GM18873 (cell line): ENCODE results near the gene ATP5MK.
"Not testable (repeated sequence)": the region's sequence is repeated elsewhere in the genome, so short reads cannot be mapped to it uniquely, and the experiment has no call there.

Experiments used
- ATAC-seq: cut with Tn5 transposase; IDR thresholded peaks from one replicate; pipeline ENCODE4 v1.9.1; 2021; ENCODE audit warnings: mild to moderate bottlenecking, moderate library complexity, moderate number of reproducible peaks; ENCODE audit not compliant: unreplicated experiment, low FRiP score

Gene ATP5MK

DNA sequence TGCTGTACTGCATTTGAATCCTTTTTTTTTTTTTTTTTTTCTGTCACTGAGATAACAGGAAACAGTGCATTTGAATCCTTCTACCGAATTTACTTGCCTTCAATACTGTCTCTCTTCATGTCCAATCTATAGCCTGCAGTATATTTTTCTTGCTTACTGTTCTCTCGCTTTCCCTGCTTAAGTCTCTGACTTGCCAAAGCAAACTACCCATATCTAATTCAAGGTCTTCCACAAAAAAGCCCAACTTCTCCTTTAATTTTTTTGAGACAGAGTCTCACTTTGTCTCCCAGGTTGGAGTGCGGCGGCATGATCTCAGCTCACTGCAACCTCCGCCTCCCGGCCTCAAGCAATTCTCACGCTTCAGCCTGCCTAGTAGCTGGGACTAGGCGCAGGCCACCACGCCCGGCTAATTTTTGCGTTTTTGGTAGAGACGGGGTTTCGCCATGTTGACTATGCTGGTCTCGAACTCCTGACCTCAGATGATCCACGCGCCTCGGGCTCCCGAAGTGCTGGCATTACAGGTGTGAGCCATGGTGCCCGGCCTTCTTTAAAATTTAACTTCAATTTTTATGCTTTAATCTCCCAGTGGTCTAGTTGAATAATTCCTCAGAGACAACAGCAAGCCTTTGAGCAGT lies 1.0 kb upstream of the ATP5MK start:
- no peak for ATAC-seq

DNA sequence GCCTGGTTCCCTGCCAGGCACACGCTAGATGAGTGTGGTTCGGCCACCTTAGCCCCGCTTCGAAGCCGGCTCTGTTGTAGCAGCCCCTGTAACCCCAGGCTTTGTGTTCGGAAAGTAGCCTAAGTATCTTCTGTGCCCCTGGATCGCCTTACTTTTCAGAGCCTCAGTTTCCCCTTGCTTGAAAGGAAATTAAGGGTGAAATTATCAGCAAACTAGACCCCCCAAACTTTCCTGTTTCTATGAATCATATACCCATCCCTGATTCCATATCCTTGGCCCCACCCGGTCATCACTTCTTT lies 463 bp upstream of the ATP5MK start:
- ATAC-seq: no peak

DNA sequence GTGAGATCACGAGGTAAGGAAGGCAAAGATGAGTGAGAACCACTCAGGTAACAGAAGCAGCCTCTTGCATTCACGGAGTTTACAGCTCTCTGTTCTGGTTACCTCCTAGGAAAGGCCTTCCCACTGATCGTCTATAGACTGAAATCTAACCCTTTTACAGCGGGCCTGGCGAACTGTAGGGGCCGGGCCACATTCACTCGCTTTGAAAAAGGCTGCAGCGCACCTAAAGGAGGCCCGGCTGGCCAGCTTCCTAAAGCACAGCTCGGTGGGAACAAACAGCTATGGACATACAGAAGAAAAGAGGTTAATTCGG lies 565 bp downstream of the ATP5MK start:
- ATAC-seq: no peak

DNA sequence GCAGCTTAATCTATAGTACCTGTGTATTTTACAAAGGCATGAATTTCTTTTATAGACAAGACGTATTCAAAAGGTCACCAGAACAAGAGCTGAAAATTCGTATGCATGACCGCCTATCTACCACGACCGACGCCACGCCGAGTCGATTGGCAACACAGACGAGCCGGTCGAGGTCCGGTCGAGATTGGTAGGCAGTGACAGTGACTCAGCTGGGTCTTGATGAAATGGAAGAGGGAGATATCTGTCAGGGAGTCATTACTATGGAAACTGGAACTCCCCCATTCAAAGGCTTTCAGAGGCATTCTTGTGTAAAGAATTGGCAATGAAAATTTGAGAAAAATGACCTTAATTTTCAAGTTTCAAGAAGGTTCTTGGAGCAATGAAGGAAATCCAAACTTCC lies 2.1 kb downstream of the ATP5MK start:
- no peak for ATAC-seq

DNA sequence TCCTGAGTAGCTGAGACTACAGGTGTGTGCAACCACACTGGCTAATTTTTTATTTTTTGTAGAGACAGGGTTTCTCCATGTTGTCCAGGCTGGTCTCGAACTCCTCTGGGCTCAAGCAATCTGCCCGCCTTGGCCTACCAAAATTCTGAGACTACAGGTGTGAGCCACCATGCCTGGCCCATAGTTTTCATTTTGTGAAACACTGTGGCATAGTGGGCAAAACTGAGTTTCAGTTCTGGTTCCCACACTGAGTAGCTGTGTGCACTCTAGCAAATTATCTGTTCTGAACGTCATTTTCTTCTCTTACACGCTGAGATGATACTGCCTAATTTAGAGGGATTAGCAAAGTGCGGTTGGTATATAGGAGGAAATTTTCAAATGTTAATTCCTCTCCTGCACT lies 13.5 kb downstream of the ATP5MK start:
- no peak for ATAC-seq

DNA sequence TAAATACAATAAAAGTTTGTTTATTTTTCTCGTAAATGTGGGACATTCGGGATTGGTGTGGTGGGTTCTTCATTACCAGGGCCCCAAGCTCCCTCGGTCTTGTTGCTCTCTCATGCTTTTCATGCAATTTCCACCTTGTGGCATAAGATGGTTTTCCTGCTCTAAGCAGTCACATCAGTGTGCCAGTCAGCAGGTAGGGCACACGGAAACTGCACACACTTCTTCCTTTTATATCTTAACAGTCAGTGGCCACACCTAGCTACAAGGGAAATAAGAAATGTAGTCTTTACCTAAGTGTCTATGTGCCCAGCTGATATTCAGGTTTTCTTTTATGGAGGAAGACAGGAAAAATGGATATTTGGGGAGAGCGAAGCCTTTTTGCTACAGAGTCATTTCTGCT lies 22.0 kb downstream of the ATP5MK start:
- no peak for ATAC-seq

DNA sequence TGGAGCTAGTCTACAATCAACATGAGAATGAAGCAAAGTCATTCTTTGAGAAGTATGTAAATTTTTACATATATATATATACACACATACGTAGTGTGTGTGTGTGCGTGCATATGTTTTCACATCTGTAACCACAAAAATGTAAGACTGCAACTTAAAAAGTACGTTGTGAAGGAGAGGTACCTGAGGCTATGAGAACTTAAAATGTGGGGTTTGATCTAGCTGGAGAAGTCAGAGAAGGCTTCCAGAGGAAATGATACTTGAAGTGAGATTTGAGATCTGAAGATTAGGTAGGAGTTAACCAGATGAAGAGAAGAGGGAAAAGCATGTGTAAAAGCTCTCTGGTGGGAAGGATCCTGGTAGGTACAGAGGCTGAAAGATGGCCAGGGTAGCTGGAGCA lies 22.7 kb downstream of the ATP5MK start:
- no peak for ATAC-seq

DNA sequence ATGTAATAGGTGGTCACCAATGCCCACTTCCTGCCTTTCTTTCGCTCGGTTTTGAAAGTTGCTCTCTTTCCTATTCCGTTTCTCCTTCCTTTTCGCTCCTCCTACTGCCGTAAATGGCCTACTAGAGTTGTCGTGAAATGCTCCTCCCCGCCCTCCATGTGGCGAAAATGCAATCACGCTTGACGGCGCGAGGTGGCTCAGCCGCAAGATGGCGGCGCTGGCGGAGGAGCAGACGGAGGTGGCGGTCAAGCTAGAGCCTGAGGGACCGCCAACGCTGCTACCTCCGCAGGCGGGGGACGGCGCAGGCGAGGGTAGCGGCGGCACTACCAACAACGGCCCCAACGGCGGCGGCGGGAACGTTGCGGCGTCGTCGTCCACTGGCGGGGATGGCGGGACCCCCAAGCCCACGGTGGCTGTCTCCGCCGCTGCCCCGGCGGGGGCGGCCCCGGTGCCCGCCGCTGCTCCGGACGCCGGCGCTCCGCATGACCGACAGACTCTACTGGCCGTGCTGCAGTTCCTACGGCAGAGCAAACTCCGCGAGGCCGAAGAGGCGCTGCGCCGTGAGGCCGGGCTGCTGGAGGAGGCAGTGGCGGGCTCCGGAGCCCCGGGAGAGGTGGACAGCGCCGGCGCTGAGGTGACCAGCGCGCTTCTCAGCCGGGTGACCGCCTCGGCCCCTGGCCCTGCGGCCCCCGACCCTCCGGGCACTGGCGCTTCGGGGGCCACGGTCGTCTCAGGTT lies 28.3 kb downstream of the ATP5MK start, which contains the start of gene TAF5:
TSS of gene TAF5 (plus strand) at position 195 of the 737 bp plus-strand sequence. CDS start at position 209, 14 bp downstream.
- ATAC-seq: peak; percentile 48

DNA sequence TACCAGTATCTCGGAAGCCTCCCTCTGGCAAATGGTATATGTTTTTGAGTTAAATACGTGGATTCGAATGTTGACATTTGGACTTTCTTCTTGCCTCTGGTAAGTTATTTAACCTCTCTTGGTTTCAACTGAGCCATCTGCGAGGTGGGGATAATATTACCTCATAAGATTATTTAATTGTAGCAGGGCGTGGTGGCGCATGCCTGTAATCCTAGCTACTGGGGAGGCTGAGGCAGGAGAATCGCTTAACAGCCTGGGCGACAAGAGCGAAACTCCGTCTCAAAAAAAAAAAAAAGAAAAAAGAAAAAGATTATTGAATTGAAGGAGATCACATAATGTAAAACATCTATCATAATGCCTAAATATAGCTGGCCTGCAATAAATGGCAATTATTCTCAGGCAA lies 28.9 kb downstream of the ATP5MK start:
- ATAC-seq: no peak

DNA sequence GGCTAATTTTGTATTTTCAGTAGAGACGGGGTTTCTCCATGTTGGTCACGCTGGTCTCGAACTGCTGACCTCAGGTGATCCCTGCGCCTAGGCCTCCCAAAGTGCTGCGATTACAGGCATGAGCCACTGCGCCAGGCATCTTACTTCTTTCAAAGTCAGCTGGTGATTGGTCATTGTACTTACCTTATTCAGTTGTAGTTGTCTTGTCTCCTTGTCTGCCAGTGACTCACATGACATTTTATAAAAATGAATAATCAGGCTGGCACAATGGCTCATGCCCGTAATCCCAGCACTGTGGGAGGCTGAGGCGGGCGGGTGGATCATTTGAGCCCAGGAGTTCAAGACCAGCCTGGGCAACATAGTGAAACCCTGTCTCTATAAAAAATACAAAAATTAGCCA lies 35.5 kb downstream of the ATP5MK start:
- ATAC-seq: not testable (repeated sequence)

DNA sequence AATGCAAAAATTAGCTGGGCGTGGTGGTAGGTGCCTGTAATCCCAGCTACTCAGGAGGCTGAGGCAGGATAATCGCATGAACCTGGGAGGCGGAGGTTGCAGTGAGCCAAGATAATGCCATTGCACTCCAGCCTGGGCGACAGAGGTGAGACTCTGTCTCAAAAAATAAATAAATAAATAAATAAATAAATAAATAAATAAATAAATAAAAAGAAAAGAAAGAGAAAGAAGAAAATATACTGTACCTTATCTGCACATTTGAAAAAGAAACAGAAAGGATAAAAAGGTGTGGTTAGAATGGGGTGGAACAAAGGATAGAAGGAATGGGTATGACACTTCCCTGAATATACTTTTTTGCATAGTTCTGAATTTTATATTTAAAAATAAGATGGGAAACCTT lies 36.8 kb downstream of the ATP5MK start:
- ATAC-seq: not testable (repeated sequence)

DNA sequence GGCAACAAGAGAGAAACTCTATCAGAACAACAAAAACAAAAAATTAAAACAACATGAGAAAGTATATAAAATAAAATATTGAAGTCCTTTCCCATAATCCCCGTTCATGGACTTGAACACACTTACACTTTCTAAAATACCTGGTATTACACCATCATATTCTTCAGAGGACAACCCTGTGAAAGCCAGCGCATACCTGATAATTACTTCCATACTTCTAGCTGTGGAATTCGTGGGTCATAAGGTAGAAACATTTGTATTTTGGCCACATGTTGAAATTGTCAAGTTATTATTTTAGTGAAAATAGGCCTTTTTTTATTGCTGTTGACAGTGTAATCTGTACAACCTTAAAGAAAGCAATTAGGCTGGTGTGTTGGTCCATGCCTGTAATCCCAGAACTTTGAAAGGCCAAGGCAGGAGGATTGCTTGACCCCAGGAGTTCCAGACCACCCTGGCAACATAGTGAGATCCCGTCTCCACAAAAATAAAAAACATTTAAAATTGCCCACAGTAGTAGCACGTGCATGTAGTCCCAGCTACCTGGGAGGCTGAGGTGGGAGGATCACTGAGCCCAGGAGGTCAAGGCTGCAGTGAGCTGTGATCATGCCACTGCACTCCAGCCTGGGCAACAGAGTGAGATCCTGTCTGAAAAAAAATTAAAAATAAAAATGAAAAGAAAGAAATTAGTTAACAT lies 40.2 kb downstream of the ATP5MK start:
- no peak for ATAC-seq

DNA sequence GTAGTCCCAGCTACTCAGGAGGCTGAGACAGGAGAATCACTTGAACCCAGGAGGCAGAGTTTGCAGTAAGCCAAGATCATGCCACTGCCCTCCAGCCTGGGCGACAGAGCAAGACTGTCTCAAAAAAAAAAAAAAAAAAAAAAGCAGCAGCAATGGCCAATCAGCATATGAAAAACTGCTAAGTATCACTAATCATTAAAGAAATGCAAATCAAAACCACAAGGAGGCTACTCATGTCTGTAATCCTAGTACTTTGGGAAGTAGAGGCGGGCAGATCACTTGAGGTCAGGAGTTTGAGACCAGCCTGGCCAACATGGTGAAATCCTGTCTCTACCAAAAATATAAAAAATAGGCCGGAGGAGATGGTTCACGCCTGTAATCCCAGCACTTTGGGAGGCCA lies 41.7 kb downstream of the ATP5MK start:
- not testable (repeated sequence) for ATAC-seq

DNA sequence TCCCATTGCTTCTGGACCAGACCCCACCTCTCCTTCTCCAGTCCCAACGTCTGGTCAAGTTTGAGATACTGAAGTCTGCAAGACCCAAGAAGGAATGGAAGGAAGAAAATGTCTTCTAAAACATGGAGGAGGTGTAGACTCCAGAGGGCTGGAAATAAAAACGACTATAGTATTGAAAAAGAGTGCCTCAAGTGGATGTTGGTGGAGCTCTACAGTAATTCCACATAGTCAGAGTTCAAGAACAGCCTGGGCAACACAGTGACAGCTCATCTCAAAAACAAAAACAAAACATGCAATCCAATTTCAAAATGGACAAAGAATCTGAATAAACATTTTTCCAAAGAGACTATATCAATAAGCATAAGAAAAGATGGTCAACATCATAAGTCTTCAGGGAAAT lies 43.0 kb downstream of the ATP5MK start:
- ATAC-seq: no peak

DNA sequence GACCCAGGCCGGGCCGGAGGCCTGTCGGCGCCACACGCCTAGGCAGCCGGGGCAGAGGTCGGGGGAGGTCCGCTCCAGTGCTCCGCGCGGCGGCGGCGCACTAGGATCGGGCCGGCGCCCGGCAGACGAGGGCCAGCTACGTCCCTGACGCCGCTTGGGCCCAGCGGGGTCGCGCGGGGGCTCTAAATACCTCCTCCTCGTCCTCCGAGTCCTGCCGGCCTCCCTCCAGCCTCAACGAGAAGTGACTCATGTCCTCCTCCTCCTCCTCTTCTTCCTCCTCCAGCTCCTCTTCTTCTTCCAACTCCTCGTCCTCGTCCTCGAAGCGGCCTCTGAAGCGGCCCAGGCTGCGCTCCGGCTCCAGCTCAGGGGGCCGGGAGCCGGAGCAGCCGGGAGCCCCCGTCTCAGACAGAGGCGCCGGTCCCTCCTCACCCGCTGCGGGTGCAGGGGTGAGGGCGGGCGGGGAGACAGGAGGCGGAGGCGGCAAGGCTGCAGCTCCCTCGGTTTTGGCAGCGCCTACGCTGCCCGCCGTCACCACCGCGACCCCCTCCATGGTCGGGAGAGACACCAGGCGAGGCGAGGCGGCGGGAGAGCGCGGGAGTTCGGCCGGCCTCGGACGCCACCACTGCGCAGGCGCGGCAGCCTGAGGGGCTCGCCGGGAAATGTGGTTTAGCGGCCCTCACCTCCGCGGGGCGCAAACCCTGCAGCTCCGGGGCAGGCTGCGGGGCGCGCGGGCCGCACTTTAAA lies 45.6 kb downstream of the ATP5MK start, which contains the start of gene PCGF6:
TSS of gene PCGF6 (minus strand) at position 624 of the 744 bp plus-strand sequence. CDS start at position 550, 74 bp downstream.
- ATAC-seq: peak; percentile 58

DNA sequence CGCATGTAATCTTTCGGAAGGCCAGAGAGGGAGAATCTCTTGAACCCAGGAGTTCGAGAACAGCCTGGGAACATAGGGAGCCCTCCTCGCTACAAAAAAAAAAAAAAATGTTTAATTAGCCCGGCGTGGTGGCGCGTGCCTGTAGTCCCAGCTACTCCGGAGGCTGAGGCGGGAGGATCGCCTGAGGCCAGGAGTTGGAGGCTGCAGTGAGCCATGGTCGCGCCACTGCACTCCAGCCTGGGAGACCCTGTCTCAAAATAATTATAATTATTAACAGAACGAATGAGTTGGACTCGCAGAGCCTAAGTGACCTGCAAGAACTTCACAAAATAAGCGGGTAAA lies 46.1 kb downstream of the ATP5MK start:
- ATAC-seq: peak; percentile 15
